Fibroblast of lung (primary cell): Measurements from ENCODE around the gene MTA1.

ENCODE experiments used
- EZH2 ChIP-seq: IDR thresholded peaks from 2 replicates; pipeline ENCODE4 v1.5.1; 2012; ENCODE audit warnings: low read length, control low read depth, mild to moderate bottlenecking; ENCODE audit errors: missing control alignments
- TF ChIP-seq, protein P1 (sequence below), 2 donors: IDR thresholded peaks in 1 of 2; conservative IDR thresholded peaks in 1 of 2; 1 replicate in 1 of 2; 2 replicates in 1 of 2; pipeline ENCODE4 v1.5.1; 2011 to 2012; ENCODE audit warnings: low read length in 2 of 2, control low read depth in 1 of 2, inconsistent platforms in 1 of 2, low read depth in 1 of 2, mild to moderate bottlenecking in 1 of 2

- TF ChIP-seq, protein P1, sequence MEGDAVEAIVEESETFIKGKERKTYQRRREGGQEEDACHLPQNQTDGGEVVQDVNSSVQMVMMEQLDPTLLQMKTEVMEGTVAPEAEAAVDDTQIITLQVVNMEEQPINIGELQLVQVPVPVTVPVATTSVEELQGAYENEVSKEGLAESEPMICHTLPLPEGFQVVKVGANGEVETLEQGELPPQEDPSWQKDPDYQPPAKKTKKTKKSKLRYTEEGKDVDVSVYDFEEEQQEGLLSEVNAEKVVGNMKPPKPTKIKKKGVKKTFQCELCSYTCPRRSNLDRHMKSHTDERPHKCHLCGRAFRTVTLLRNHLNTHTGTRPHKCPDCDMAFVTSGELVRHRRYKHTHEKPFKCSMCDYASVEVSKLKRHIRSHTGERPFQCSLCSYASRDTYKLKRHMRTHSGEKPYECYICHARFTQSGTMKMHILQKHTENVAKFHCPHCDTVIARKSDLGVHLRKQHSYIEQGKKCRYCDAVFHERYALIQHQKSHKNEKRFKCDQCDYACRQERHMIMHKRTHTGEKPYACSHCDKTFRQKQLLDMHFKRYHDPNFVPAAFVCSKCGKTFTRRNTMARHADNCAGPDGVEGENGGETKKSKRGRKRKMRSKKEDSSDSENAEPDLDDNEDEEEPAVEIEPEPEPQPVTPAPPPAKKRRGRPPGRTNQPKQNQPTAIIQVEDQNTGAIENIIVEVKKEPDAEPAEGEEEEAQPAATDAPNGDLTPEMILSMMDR (conservative IDR thresholded peaks at IDR 0.05 in 1 of 2, IDR thresholded peaks at IDR 0.05 in 1 of 2; ENCODE audit: low read depth in 1 of 2, low read length in 2 of 2): no peak
- TF ChIP-seq EZH2: no peak
These were observed 83.6 kb downstream of the MTA1 start for GRCh38 chr14:105503296-105503640.
